GM19324 (cell line): ENCODE results near the gene MYNN.
A peak's percentile ranks its signal among the peaks of the same experiment; 100 is the strongest.

Source experiments
- ATAC-seq: cut with Tn5 transposase; IDR thresholded peaks from one replicate; pipeline ENCODE4 v1.9.1; 2021; ENCODE audit warnings: mild to moderate bottlenecking, moderate library complexity; ENCODE audit not compliant: unreplicated experiment, low FRiP score

Gene MYNN

GRCh38 chr3:169774186-169774585 is 990 bp downstream of the MYNN start:
- no peak for ATAC-seq

- ATAC-seq, result no peak
Observed at GRCh38 chr3:169777822-169778221, 4.6 kb downstream of the MYNN start.

GRCh38 chr3:169780742-169781141 is 7.5 kb downstream of the MYNN start:
- no peak for ATAC-seq

GRCh38 chr3:169781209-169781855 is 8.1 kb downstream of the MYNN start:
- no peak for ATAC-seq

- no peak for ATAC-seq
Observed at GRCh38 chr3:169787120-169787519, 13.9 kb downstream of the MYNN start.

GRCh38 chr3:169787791-169788190 is 14.6 kb downstream of the MYNN start:
- no peak for ATAC-seq

- ATAC-seq, result no peak
Observed at GRCh38 chr3:169790219-169790618, 17.0 kb downstream of the MYNN start.

- ATAC-seq, result no peak
Observed at GRCh38 chr3:169790687-169791429, 17.7 kb downstream of the MYNN start.

- no peak for ATAC-seq
Observed at GRCh38 chr3:169792359-169792758, 19.2 kb downstream of the MYNN start.

GRCh38 chr3:169804681-169805080 is 31.5 kb downstream of the MYNN start:
- no peak for ATAC-seq

- ATAC-seq, result no peak
Observed at GRCh38 chr3:169809230-169809795, 36.1 kb downstream of the MYNN start.

GRCh38 chr3:169811631-169812331 is 38.6 kb downstream of the MYNN start:
- ATAC-seq, result peak; percentile 19

GRCh38 chr3:169812332-169813235 is 39.4 kb downstream of the MYNN start, which contains the start of the genes LRRC34 and LRRIQ4:
LRRC34 (minus strand) TSS chr3:169812904; CDS start chr3:169812548, 356 bp downstream.
LRRIQ4 (plus strand) TSS chr3:169812870; CDS start chr3:169821922, 9,052 bp downstream.
- ATAC-seq, result peak; percentile 76

- ATAC-seq, result no peak
Observed at GRCh38 chr3:169813278-169813677, 40.1 kb downstream of the MYNN start.

GRCh38 chr3:169813757-169814517 is 40.7 kb downstream of the MYNN start:
- ATAC-seq, result peak; percentile 50

GRCh38 chr3:169815590-169816150 is 42.5 kb downstream of the MYNN start:
- ATAC-seq, result no peak

GRCh38 chr3:169818316-169818715 is 45.1 kb downstream of the MYNN start:
- ATAC-seq, result no peak

GRCh38 chr3:169822091-169822490 is 48.9 kb downstream of the MYNN start:
- no peak for ATAC-seq

- ATAC-seq, result no peak
Observed at GRCh38 chr3:169822540-169822939, 49.3 kb downstream of the MYNN start.
